H1 (cell line): ENCODE measurements around the gene TNS1. TPM values are rescaled to one million over a fixed set of nuclear protein-coding genes. Genes with fewer than 3 reads are reported as not detected.

Experiments used
- CTCF ChIA-PET: fragments of 300-600 bp; sonication (Branson Sonifier 250); formaldehyde crosslinking; loops from one replicate; lab custom pipeline; 2021; ENCODE audit not compliant: partially characterized antibody; lab: Charles Lee
- POLR2A ChIA-PET: fragments of 300-600 bp; sonication (Branson Sonifier 250); formaldehyde crosslinking; loops from one replicate; lab custom pipeline; 2021; ENCODE audit warnings: inconsistent platforms; ENCODE audit not compliant: partially characterized antibody; lab: Charles Lee
- DNase-seq, 2 experiments: peaks; one replicate each; pipeline versions ENCODE4 v3.0.0 to v3.0.0-alpha.2; 2010 to 2022; ENCODE audit warnings: low spot score in 2 of 2, low read depth in 1 of 2, mixed read lengths in 1 of 2
- FAIRE-seq: peaks from 2 replicates; lab custom pipeline; 2011; peaks lifted over from hg19 to GRCh38; lab: Jason Lieb, UNC
- H2AFZ ChIP-seq: 2 replicates; pipeline ENCODE4 v1.8.1; 2012; ENCODE audit warnings: low read length, inconsistent platforms
- H2AK5ac ChIP-seq: 2 replicates; pipeline ENCODE4 v1.6.1; 2013; ENCODE audit warnings: low read depth, low read length
- H2BK120ac ChIP-seq: replicated peaks from 2 replicates; pipeline ENCODE3; 2013; ENCODE audit warnings: low read depth, low read length, inconsistent platforms
- H2BK12ac ChIP-seq: 2 replicates; pipeline ENCODE4 v1.6.1; 2013; ENCODE audit warnings: low read depth, low read length
- H2BK15ac ChIP-seq: 2 replicates; pipeline ENCODE4 v1.6.1; 2013; ENCODE audit warnings: low read length
- H2BK20ac ChIP-seq: 2 replicates; pipeline ENCODE4 v1.6.1; 2013; ENCODE audit warnings: low read length
- H2BK5ac ChIP-seq: 2 replicates; pipeline ENCODE4 v1.6.1; 2013; ENCODE audit warnings: low read depth, low read length
- H3K14ac ChIP-seq: 2 replicates; pipeline ENCODE4 v1.6.1; 2013; ENCODE audit warnings: inconsistent platforms; ENCODE audit not compliant: insufficient read length
- H3K18ac ChIP-seq: 2 replicates; pipeline ENCODE4 v1.6.1; 2013; ENCODE audit warnings: low read length; ENCODE audit errors: extremely low read depth
- H3K23ac ChIP-seq: 2 replicates; pipeline ENCODE4 v1.6.1; 2013; ENCODE audit warnings: inconsistent platforms; ENCODE audit not compliant: insufficient read length
- H3K23me2 ChIP-seq: 2 replicates; pipeline ENCODE4 v1.6.1; 2013; ENCODE audit warnings: low read depth, low read length
- H3K27ac ChIP-seq: 2 replicates; pipeline ENCODE4 v1.6.1; 2011; ENCODE audit warnings: low read depth, low read length, inconsistent platforms
- H3K27me3 ChIP-seq, 4 experiments: replicated peaks in 1 of 4; 1 replicate in 1 of 4; 2 replicates in 3 of 4; pipeline versions ENCODE4 v1.6.1 to v1.8.1; 2011 to 2013; ENCODE audit warnings: low read length in 3 of 4, mild to moderate bottlenecking in 3 of 4, inconsistent platforms in 2 of 4, mixed read lengths in 2 of 4, moderate library complexity in 1 of 4; ENCODE audit not compliant: control insufficient read depth in 3 of 4, insufficient read depth in 3 of 4; ENCODE audit errors: extremely low read depth in 1 of 4
- H3K36me3 ChIP-seq, 4 experiments: 2 replicates each; pipeline versions ENCODE4 v1.6.1 to v1.8.1; 2011 to 2013; ENCODE audit warnings: mild to moderate bottlenecking in 4 of 4, low read length in 3 of 4, moderate library complexity in 2 of 4, control low read depth in 1 of 4, inconsistent platforms in 1 of 4; ENCODE audit not compliant: insufficient read depth in 4 of 4, control insufficient read depth in 2 of 4
- H3K4ac ChIP-seq: replicated peaks from 2 replicates; pipeline ENCODE3; 2013; ENCODE audit warnings: low read length, low read depth, mixed read lengths, inconsistent platforms; ENCODE audit not compliant: insufficient read length
- H3K4me1 ChIP-seq, 4 experiments: replicated peaks in 1 of 4; 1 replicate in 1 of 4; 2 replicates in 3 of 4; pipeline versions ENCODE4 v1.6.1 to v1.8.1; 2011 to 2013; ENCODE audit warnings: low read length in 3 of 4, inconsistent platforms in 2 of 4, mixed read lengths in 1 of 4; ENCODE audit not compliant: insufficient read depth in 4 of 4, control insufficient read depth in 3 of 4
- H3K4me2 ChIP-seq, 2 experiments: 2 replicates each; pipeline versions ENCODE4 v1.6.1 to v1.8.1; 2011 to 2013; ENCODE audit warnings: low read depth in 2 of 2, low read length in 2 of 2, control low read depth in 1 of 2, inconsistent platforms in 1 of 2, mild to moderate bottlenecking in 1 of 2; ENCODE audit not compliant: insufficient read depth in 1 of 2
- H3K4me3 ChIP-seq, 4 experiments: fragments of 200-600, 300-600 bp in 1 of 4; sonication (generic), shearing (Covaris generic), sonication (Bioruptor Twin) in 1 of 4; 2 replicates each; pipeline versions ENCODE4 v1.5.1 to v1.8.1; 2011 to 2016; ENCODE audit warnings: low read length in 4 of 4, low read depth in 3 of 4, control low read depth in 2 of 4, inconsistent platforms in 2 of 4, mild to moderate bottlenecking in 2 of 4, mixed read lengths in 1 of 4, moderate library complexity in 1 of 4; ENCODE audit not compliant: insufficient read depth in 2 of 4; ENCODE audit errors: extremely low read depth in 1 of 4
- H3K56ac ChIP-seq: replicated peaks from 2 replicates; pipeline ENCODE3; 2013; ENCODE audit warnings: low read depth, mild to moderate bottlenecking, mixed read lengths, low read length, inconsistent platforms; ENCODE audit not compliant: insufficient read length
- H3K79me1 ChIP-seq: 2 replicates; pipeline ENCODE4 v1.6.1; 2013; ENCODE audit warnings: low read depth, low read length, control low read depth
- H3K79me2 ChIP-seq, 2 experiments: 2 replicates each; pipeline versions ENCODE4 v1.6.1 to v1.8.1; 2012 to 2013; ENCODE audit warnings: low read length in 2 of 2, mild to moderate bottlenecking in 2 of 2, inconsistent platforms in 1 of 2; ENCODE audit not compliant: insufficient read depth in 2 of 2, control insufficient read depth in 1 of 2
- H3K9ac ChIP-seq, 4 experiments: replicated peaks in 1 of 4; 1 replicate in 1 of 4; 2 replicates in 3 of 4; pipeline versions ENCODE4 v1.6.1 to v1.8.1; 2011 to 2013; ENCODE audit warnings: low read depth in 3 of 4, low read length in 3 of 4, control low read depth in 2 of 4, mild to moderate bottlenecking in 2 of 4, moderate library complexity in 2 of 4, inconsistent platforms in 1 of 4; ENCODE audit errors: extremely low read depth in 1 of 4
- H3K9me3 ChIP-seq, 2 experiments: 2 replicates each; pipeline versions ENCODE4 v1.6.1 to v1.8.1; 2012 to 2013; ENCODE audit warnings: mild to moderate bottlenecking in 2 of 2, moderate library complexity in 2 of 2, control low read depth in 1 of 2, inconsistent platforms in 1 of 2, low read depth in 1 of 2, low read length in 1 of 2, mixed read lengths in 1 of 2; ENCODE audit not compliant: insufficient read depth in 2 of 2
- H4K20me1 ChIP-seq, 2 experiments: replicated peaks in 1 of 2; 2 replicates each; pipeline versions ENCODE3 to v1.8.1; 2011 to 2013; ENCODE audit warnings: inconsistent platforms in 2 of 2, low read length in 2 of 2, mild to moderate bottlenecking in 1 of 2; ENCODE audit not compliant: insufficient read depth in 2 of 2, control insufficient read depth in 1 of 2
- H4K5ac ChIP-seq: 2 replicates; pipeline ENCODE4 v1.6.1; 2013; ENCODE audit warnings: low read length, low read depth, mixed read lengths, inconsistent platforms; ENCODE audit not compliant: insufficient read length
- H4K8ac ChIP-seq: 2 replicates; pipeline ENCODE4 v1.8.0; 2013; ENCODE audit warnings: mild to moderate bottlenecking, moderate library complexity, low read length, inconsistent platforms; ENCODE audit not compliant: insufficient read depth; ENCODE audit errors: extremely low read depth
- H4K91ac ChIP-seq: replicated peaks from 2 replicates; pipeline ENCODE3; 2013; ENCODE audit warnings: low read length, mixed read lengths, inconsistent platforms; ENCODE audit not compliant: insufficient read length
- JUN ChIP-seq: IDR thresholded peaks from 2 replicates; pipeline ENCODE4 v1.6.1; 2011; ENCODE audit warnings: low read depth, mild to moderate bottlenecking, improper control_type of control experiment, low read length
- KDM1A ChIP-seq: fragments of 200-600, 300-600 bp; sonication (generic); IDR thresholded peaks from 2 replicates; pipeline ENCODE4 v1.7.1; 2016; ENCODE audit warnings: mild to moderate bottlenecking, low read length, borderline replicate concordance
- PHF8 ChIP-seq: fragments of 200-600 bp; sonication (generic); conservative IDR thresholded peaks from 2 replicates; pipeline ENCODE4 v1.7.1; 2012; ENCODE audit warnings: low read depth, mild to moderate bottlenecking, inconsistent platforms, low read length, moderate library complexity
- RFX5 ChIP-seq: IDR thresholded peaks from 2 replicates; pipeline ENCODE4 v1.6.1; 2011; ENCODE audit warnings: low read depth, low read length, improper control_type of control experiment, borderline replicate concordance
- SAP30 ChIP-seq: fragments of 300-600 bp; sonication (generic); IDR thresholded peaks from 2 replicates; pipeline ENCODE4 v1.7.1; 2012; ENCODE audit warnings: low read length, moderate library complexity, mild to moderate bottlenecking, inconsistent platforms; ENCODE audit not compliant: insufficient read depth, insufficient replicate concordance
- WGBS, 2 experiments: shearing (Covaris generic) in 1 of 2; methylation state at CpG; one replicate each; pipeline versions ENCODE4 v1.1.6 to v1.1.7; 2013 to 2015; ENCODE audit warnings: low lambda C conversion rate in 2 of 2, mixed read lengths in 2 of 2, inconsistent platforms in 1 of 2, low coverage in 1 of 2, missing lambda C conversion rate in 1 of 2; ENCODE audit not compliant: insufficient replicate concordance in 2 of 2, insufficient coverage in 1 of 2, insufficient read length in 1 of 2; ENCODE audit errors: extremely low coverage in 1 of 2, missing lambda C conversion rate in 1 of 2; 5-methylcytosine and 5-hydroxymethylcytosine counted together
- polyA plus RNA-seq, 7 experiments: library from polyadenylated mRNA; depleted of rRNA in 3 of 7; stranded (reverse) in 5 of 7; unstranded in 2 of 7; fragments of >200 nt in 5 of 7; fragments of 200-250 nt in 2 of 7; gene quantifications; 1 replicate in 5 of 7; 2 replicates in 1 of 7; 4 replicates in 1 of 7; pipeline versions ENCODE4 v1.2.1 to v1.2.3, GENCODE V29; 2011 to 2013; ENCODE audit warnings: missing spikeins in 2 of 7, mixed read lengths in 2 of 7
- total RNA-seq: library from RNA; stranded (reverse); fragmentation: NEBNext Ultra II Directional; extraction: Animal tissue kit (Norgen Biotek cat#: 25700); gene quantifications from 2 replicates; pipeline ENCODE4 v1.2.1, GENCODE V29; 2021
- TF ChIP-seq, protein P1 (sequence below): IDR thresholded peaks from 2 replicates; pipeline ENCODE4 v1.6.1; 2012; ENCODE audit warnings: low read length, inconsistent platforms

Gene TNS1
- total and polyA plus RNA-seq, 2 of the 8 experiments (the other 6 are each of a cell fraction or from before 2014, with no cell fraction given): 1.5 to 5.1 TPM

- TF ChIP-seq SAP30: no peak
- TF ChIP-seq JUN: no peak
- no peak for TF ChIP-seq PHF8
- TF ChIP-seq KDM1A: no peak
- no peak for TF ChIP-seq RFX5
- TF ChIP-seq, protein P1, sequence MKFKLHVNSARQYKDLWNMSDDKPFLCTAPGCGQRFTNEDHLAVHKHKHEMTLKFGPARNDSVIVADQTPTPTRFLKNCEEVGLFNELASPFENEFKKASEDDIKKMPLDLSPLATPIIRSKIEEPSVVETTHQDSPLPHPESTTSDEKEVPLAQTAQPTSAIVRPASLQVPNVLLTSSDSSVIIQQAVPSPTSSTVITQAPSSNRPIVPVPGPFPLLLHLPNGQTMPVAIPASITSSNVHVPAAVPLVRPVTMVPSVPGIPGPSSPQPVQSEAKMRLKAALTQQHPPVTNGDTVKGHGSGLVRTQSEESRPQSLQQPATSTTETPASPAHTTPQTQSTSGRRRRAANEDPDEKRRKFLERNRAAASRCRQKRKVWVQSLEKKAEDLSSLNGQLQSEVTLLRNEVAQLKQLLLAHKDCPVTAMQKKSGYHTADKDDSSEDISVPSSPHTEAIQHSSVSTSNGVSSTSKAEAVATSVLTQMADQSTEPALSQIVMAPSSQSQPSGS: no peak
- Histone ChIP-seq H4K8ac (no peak overlapping the region), H2BK5ac (no peak overlapping the region), H2BK12ac (no peak overlapping the region), H3K9me3 (no peaks in the 10 kb centered on the region), H2BK15ac (no peak overlapping the region), H3K23me2 (peaks cover 6% of the 10 kb centered on the region; the same call in 1 of the 2 replicates), H3K9ac (no peak overlapping the region), H3K36me3 (no peaks in the 10 kb centered on the region), H3K4ac (no peak overlapping the region), H2BK120ac (no peak overlapping the region), H3K4me3 (no peak overlapping the region), H4K5ac (no peak overlapping the region), H4K91ac (no peak overlapping the region), H3K56ac (no peak overlapping the region), H3K23ac (no peak overlapping the region), H2AK5ac (no peak overlapping the region), H3K27me3 (peaks cover 0 to 3% (median under 1%) of the 10 kb centered on the region in 4 experiments; a peak in 4 of 7 replicates), H3K4me1 (peaks cover 3 to 18% (median 9%) of the 10 kb centered on the region in 4 experiments), H3K79me1 (no peaks in the 10 kb centered on the region), H3K27ac (no peak overlapping the region), H3K18ac (no peak overlapping the region), H3K79me2 (no peaks in the 10 kb centered on the region), H4K20me1 (no peaks in the 10 kb centered on the region), H3K14ac (no peak overlapping the region), H2AFZ (no peak overlapping the region), H3K4me2 (no peak overlapping the region), H2BK20ac (no peak overlapping the region)
- FAIRE-seq (no peak), DNase-seq (no peak)
- WGBS, 2 experiments: 72% methylated on average over 6 of the region's 8 CpGs; no CpG with 5 or more reads in 1 of the 2 experiments
- ChIA-PET POLR2A (interaction anchor here (0.9 kb wide), 1 partner anchor 10 kb away, joined by 4 read pairs; no protein-coding TSS in a partner anchor), CTCF (interaction anchor here (0.6 to 5.0 kb wide), 14 partner anchors 9 to 169 kb away, joined by 3 to 31 read pairs (median 4); no protein-coding TSS in a partner anchor)
Measured at GRCh38 chr2:217908544-217908943, 94.3 kb downstream of the TNS1 start.
